ENCODE data around the gene TIPARP.

The TIPARP gene

GRCh38 chr3:156674046-156674910 lies at the start of gene TIPARP:
Gene TIPARP, plus strand, starts transcription at chr3:156674590. Its CDS starts 3,108 bp downstream, at chr3:156677698.
- peak; percentile 98 for DNase-seq (ENCODE audit: low spot score)

GRCh38 chr3:156626104-156626503 lies 48.3 kb upstream of the TIPARP start:
- no peak for DNase-seq (ENCODE audit: low spot score)

- no peak for DNase-seq (ENCODE audit: low spot score)
Observed at GRCh38 chr3:156627946-156628569, 46.3 kb upstream of the TIPARP start.

GRCh38 chr3:156628836-156629618 lies 45.4 kb upstream of the TIPARP start:
- DNase-seq (ENCODE audit: low spot score) = no peak

- no peak for DNase-seq (ENCODE audit: low spot score)
Observed at GRCh38 chr3:156630081-156630772, 44.2 kb upstream of the TIPARP start.

GRCh38 chr3:156630773-156631093 lies 43.7 kb upstream of the TIPARP start:
- DNase-seq (ENCODE audit: low spot score) = no peak

GRCh38 chr3:156631323-156631722 lies 43.1 kb upstream of the TIPARP start:
- no peak for DNase-seq (ENCODE audit: low spot score)

GRCh38 chr3:156632601-156633000 lies 41.8 kb upstream of the TIPARP start:
- DNase-seq (ENCODE audit: low spot score) = no peak

- DNase-seq (ENCODE audit: low spot score) = no peak
Observed at GRCh38 chr3:156633335-156633734, 41.1 kb upstream of the TIPARP start.

GRCh38 chr3:156635034-156635433 lies 39.4 kb upstream of the TIPARP start:
- no peak for DNase-seq (ENCODE audit: low spot score)

GRCh38 chr3:156635973-156636372 lies 38.4 kb upstream of the TIPARP start:
- DNase-seq (ENCODE audit: low spot score) = no peak

- no peak for DNase-seq (ENCODE audit: low spot score)
Observed at GRCh38 chr3:156637480-156638022, 36.8 kb upstream of the TIPARP start.

GRCh38 chr3:156638271-156638670 lies 36.1 kb upstream of the TIPARP start:
- no peak for DNase-seq (ENCODE audit: low spot score)

- DNase-seq (ENCODE audit: low spot score) = no peak
Observed at GRCh38 chr3:156639414-156640023, 34.9 kb upstream of the TIPARP start.

GRCh38 chr3:156641618-156641975 lies 32.8 kb upstream of the TIPARP start:
- DNase-seq (ENCODE audit: low spot score) = no peak

- no peak for DNase-seq (ENCODE audit: low spot score)
Observed at GRCh38 chr3:156642750-156643728, 31.4 kb upstream of the TIPARP start.

GRCh38 chr3:156643729-156644389 lies 30.5 kb upstream of the TIPARP start:
- peak; percentile 36 for DNase-seq (ENCODE audit: low spot score)

GRCh38 chr3:156644958-156645357 lies 29.4 kb upstream of the TIPARP start:
- no peak for DNase-seq (ENCODE audit: low spot score)

- DNase-seq (ENCODE audit: low spot score) = no peak
Observed at GRCh38 chr3:156646958-156647357, 27.4 kb upstream of the TIPARP start.

GRCh38 chr3:156648086-156648485 lies 26.3 kb upstream of the TIPARP start:
- DNase-seq (ENCODE audit: low spot score) = no peak

Data from CD4-positive, alpha-beta T cell treated with Interleukin-2 at 100 ng/mL for 4 hours (primary cell).